Nephron progenitor cell (in vitro differentiated cells): Measurements from ENCODE around the gene TXLNB.

Source experiments
- DNase-seq: peaks from one replicate; pipeline ENCODE4 v3.0.0; 2021
- H3K27ac Mint-ChIP-seq: 2 replicates; pipeline ENCODE4 v1.8.0; 2021; ENCODE audit warnings: mild to moderate bottlenecking, moderate library complexity, mixed read lengths
- H3K27me3 Mint-ChIP-seq: 2 replicates; pipeline ENCODE4 v1.8.0; 2021; ENCODE audit warnings: mild to moderate bottlenecking, low read depth, mixed read lengths; ENCODE audit not compliant: poor library complexity
- H3K36me3 Mint-ChIP-seq: 2 replicates; pipeline ENCODE4 v1.8.0; 2021; ENCODE audit warnings: low read depth, mixed read lengths
- H3K4me1 Mint-ChIP-seq: 2 replicates; pipeline ENCODE4 v1.8.0; 2021; ENCODE audit warnings: mixed read lengths
- H3K4me3 Mint-ChIP-seq: 2 replicates; pipeline ENCODE4 v1.8.0; 2021; ENCODE audit warnings: mild to moderate bottlenecking, moderate library complexity, mixed read lengths
- H3K9me3 Mint-ChIP-seq: 2 replicates; pipeline ENCODE4 v1.8.0; 2021; ENCODE audit warnings: mild to moderate bottlenecking, moderate library complexity, mixed read lengths
- TF ChIP-seq, protein P1 (sequence below): fragments of 200-600 bp; sonication (generic); IDR thresholded peaks from 2 replicates; pipeline ENCODE4 v1.5.0; 2021; ENCODE audit warnings: antibody characterized with exemption

TXLNB gene

GRCh38 chr6:139285590-139285989, 6.2 kb downstream of the TXLNB start:
- no peak for DNase-seq
- Mint-ChIP-seq H3K27ac (no peak overlapping the region), H3K9me3 (no peaks in the 10 kb centered on the region), H3K4me3 (no peak overlapping the region), H3K4me1 (peaks cover under 1% of the 10 kb centered on the region), H3K27me3 (no peaks in the 10 kb centered on the region), H3K36me3 (no peaks in the 10 kb centered on the region)
- TF ChIP-seq, protein P1, sequence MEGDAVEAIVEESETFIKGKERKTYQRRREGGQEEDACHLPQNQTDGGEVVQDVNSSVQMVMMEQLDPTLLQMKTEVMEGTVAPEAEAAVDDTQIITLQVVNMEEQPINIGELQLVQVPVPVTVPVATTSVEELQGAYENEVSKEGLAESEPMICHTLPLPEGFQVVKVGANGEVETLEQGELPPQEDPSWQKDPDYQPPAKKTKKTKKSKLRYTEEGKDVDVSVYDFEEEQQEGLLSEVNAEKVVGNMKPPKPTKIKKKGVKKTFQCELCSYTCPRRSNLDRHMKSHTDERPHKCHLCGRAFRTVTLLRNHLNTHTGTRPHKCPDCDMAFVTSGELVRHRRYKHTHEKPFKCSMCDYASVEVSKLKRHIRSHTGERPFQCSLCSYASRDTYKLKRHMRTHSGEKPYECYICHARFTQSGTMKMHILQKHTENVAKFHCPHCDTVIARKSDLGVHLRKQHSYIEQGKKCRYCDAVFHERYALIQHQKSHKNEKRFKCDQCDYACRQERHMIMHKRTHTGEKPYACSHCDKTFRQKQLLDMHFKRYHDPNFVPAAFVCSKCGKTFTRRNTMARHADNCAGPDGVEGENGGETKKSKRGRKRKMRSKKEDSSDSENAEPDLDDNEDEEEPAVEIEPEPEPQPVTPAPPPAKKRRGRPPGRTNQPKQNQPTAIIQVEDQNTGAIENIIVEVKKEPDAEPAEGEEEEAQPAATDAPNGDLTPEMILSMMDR, result no peak

DNA sequence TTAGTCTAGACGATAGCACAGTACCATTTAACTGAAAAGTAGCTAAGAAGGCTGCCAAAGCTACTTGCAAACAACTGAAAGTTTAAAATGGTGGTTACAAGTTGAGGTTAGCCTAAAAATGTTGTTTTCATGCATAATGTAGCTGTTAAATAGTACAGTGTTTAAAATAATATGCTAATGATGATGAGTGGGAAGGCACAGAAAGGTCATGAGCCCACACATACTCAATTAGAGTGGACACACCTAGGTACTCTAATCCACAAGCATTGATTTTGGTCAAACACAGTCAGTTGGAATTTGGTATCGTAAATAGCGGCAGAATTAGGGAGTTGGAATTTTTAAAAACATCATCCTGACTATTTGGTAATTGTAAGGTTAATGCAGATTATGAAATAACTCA, 7.0 kb downstream of the TXLNB start:
- Mint-ChIP-seq H3K9me3 (no peaks in the 10 kb centered on the region), H3K27me3 (no peaks in the 10 kb centered on the region), H3K4me3 (no peak overlapping the region), H3K27ac (no peak overlapping the region), H3K36me3 (no peaks in the 10 kb centered on the region), H3K4me1 (no peaks in the 10 kb centered on the region)
- TF ChIP-seq, protein P1, result no peak
- DNase-seq, result no peak

DNA sequence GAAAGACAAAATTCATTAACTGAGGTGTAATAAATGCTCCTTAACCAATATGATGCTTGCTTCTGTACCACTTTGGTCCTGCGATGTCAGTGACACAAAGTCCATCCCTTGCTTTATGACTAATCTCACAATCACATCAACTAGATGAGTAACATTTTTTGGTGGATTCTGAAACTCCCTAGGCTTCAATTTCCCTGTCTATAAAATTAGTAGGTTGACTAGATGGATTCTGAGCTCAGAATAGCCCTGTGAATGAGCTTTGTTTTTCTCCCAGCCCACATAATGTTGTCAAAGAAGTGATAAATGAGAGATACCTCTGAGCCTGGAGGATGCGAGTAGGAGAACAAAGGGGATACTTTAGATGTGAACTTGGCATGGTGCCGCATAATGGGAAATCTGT, 9.1 kb downstream of the TXLNB start:
- no peaks in the 10 kb centered on the region for H3K36me3 Mint-ChIP-seq
- no peak for DNase-seq
- TF ChIP-seq, protein P1, result no peak
- H3K27ac Mint-ChIP-seq, result no peak overlapping the region
- H3K27me3 Mint-ChIP-seq, result no peaks in the 10 kb centered on the region
- no peak overlapping the region for H3K4me3 Mint-ChIP-seq
- no peaks in the 10 kb centered on the region for H3K4me1 Mint-ChIP-seq
- H3K9me3 Mint-ChIP-seq, result no peaks in the 10 kb centered on the region

DNA sequence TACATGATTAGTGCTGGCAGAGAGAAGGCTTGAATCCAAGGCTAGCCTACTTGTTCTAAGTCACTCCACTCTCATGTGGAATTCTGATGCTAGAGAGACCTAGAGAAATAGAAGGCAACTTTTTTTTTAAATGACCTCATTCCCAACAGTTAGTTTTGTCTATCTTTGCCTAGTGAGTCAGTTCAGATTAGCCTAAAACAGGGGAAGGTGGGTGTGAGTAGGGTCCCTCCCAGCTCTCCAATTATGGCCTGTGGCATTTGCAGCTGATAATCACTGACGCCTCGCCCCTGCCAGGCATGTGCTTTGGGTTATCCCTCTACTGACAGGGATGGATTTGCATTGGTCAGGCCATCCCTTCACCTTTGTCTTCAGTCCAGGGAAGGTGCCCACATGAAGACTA, 13.6 kb downstream of the TXLNB start:
- Mint-ChIP-seq H3K36me3 (no peaks in the 10 kb centered on the region), H3K9me3 (no peaks in the 10 kb centered on the region), H3K27me3 (no peaks in the 10 kb centered on the region), H3K4me1 (no peaks in the 10 kb centered on the region), H3K27ac (peak overlapping the region; percentile 56), H3K4me3 (no peak overlapping the region)
- TF ChIP-seq, protein P1, result no peak
- DNase-seq, result no peak

GRCh38 chr6:139277587-139277986, 14.2 kb downstream of the TXLNB start:
- no peaks in the 10 kb centered on the region for H3K36me3 Mint-ChIP-seq
- H3K4me1 Mint-ChIP-seq, result no peaks in the 10 kb centered on the region
- H3K27ac Mint-ChIP-seq, result no peak overlapping the region
- H3K4me3 Mint-ChIP-seq, result no peak overlapping the region
- no peaks in the 10 kb centered on the region for H3K9me3 Mint-ChIP-seq
- no peaks in the 10 kb centered on the region for H3K27me3 Mint-ChIP-seq
- TF ChIP-seq, protein P1, result no peak
- DNase-seq, result no peak

GRCh38 chr6:139277161-139277560, 14.6 kb downstream of the TXLNB start:
- no peaks in the 10 kb centered on the region for H3K36me3 Mint-ChIP-seq
- H3K4me1 Mint-ChIP-seq, result no peaks in the 10 kb centered on the region

More at GRCh38 chr6:139277161-139277560, 14.6 kb downstream of the TXLNB start:
- H3K4me3 Mint-ChIP-seq, result no peak overlapping the region
- no peak for DNase-seq
- H3K27me3 Mint-ChIP-seq, result no peaks in the 10 kb centered on the region
- TF ChIP-seq, protein P1, result no peak
- no peaks in the 10 kb centered on the region for H3K9me3 Mint-ChIP-seq
- peak overlapping the region; percentile 36 for H3K27ac Mint-ChIP-seq
